HepG2 (cell line): ENCODE results near the gene KAZN. TPM values are rescaled to one million over a fixed set of nuclear protein-coding genes. Genes with fewer than 3 reads are reported as not detected.

Experiments
- ATAC-seq: fragments of 200-7000 bp; cut with Tn5 transposase; 3 replicates; pipeline ENCODE4 v1.9.1; 2020; ENCODE audit warnings: mild to moderate bottlenecking, moderate library complexity
- BruUV-seq: library from RNA; stranded (reverse); fragments of 400-500 nt; replicated peaks from 2 replicates; lab custom pipeline; 2021; lab: Mats Ljungman, UMichigan
- CTCF ChIA-PET: fragments of 300-600 bp; formaldehyde crosslinking; extraction: SDS; loops from one replicate; lab custom pipeline; 2021; ENCODE audit warnings: low total read pairs, inconsistent platforms, low intra/inter-chr PET ratio; lab: Yijun Ruan, JAX
- POLR2A ChIA-PET: fragments of 350-600 bp; sonication (Branson Sonifier 250); formaldehyde crosslinking; loops from one replicate; lab custom pipeline; 2020; ENCODE audit warnings: antibody characterized with exemption, inconsistent platforms; lab: Yijun Ruan, JAX
- DNase-seq: peaks from one replicate; pipeline ENCODE4 v3.0.0-alpha.2; 2015; ENCODE audit warnings: low spot score
- FAIRE-seq: peaks from 3 replicates; lab custom pipeline; 2011; peaks lifted over from hg19 to GRCh38; lab: Jason Lieb, UNC
- H2AFZ ChIP-seq: one replicate; pipeline ENCODE4 v1.6.1; 2011; ENCODE audit warnings: low read length, inconsistent platforms
- H3K27ac ChIP-seq: fragments of 300-600 bp; 3 replicates; pipeline ENCODE4 v1.8.0; 2011; ENCODE audit warnings: mixed run types, mild to moderate bottlenecking, mixed read lengths, low read length, inconsistent platforms; ENCODE audit not compliant: insufficient read depth; ENCODE audit errors: extremely low read length
- H3K27me3 ChIP-seq, 2 experiments: fragments of 200-600 bp in 1 of 2; 2 replicates in 1 of 2; 3 replicates in 1 of 2; pipeline versions ENCODE4 v1.6.0 to v1.8.0; 2011; ENCODE audit warnings: low read length in 2 of 2, mild to moderate bottlenecking in 2 of 2, moderate library complexity in 2 of 2, inconsistent platforms in 1 of 2; ENCODE audit not compliant: insufficient read depth in 2 of 2, control insufficient read depth in 1 of 2
- H3K36me3 ChIP-seq, 2 experiments: fragments of 200-600 bp in 1 of 2; replicated peaks in 1 of 2; 2 replicates in 1 of 2; 3 replicates in 1 of 2; pipeline versions ENCODE4 v1.5.1 to v1.8.0; 2011; ENCODE audit warnings: low read length in 2 of 2, inconsistent platforms in 1 of 2; ENCODE audit not compliant: insufficient read depth in 2 of 2, control insufficient read depth in 1 of 2
- H3K4me1 ChIP-seq: 2 replicates; pipeline ENCODE4 v1.5.1; 2012; ENCODE audit warnings: low read length, inconsistent platforms; ENCODE audit not compliant: insufficient read depth
- H3K4me2 ChIP-seq: 2 replicates; pipeline ENCODE4 v1.6.0; 2011; ENCODE audit warnings: low read depth, low read length, inconsistent platforms
- H3K4me3 ChIP-seq, 3 experiments: fragments of 200-600 bp in 1 of 3; sonication (generic), shearing (Covaris generic) in 1 of 3; replicated peaks in 1 of 3; 2 replicates each; pipeline ENCODE4 v1.5.1; 2011 to 2016; ENCODE audit warnings: low read length in 3 of 3, inconsistent platforms in 2 of 3, low read depth in 2 of 3, mild to moderate bottlenecking in 2 of 3, control low read depth in 1 of 3, mixed read lengths in 1 of 3; ENCODE audit not compliant: insufficient read depth in 1 of 3
- H3K79me2 ChIP-seq: one replicate; pipeline ENCODE4 v1.6.1; 2011; ENCODE audit warnings: low read length, inconsistent platforms; ENCODE audit not compliant: insufficient read depth
- H3K9ac ChIP-seq: 2 replicates; pipeline ENCODE4 v1.6.0; 2011; ENCODE audit warnings: mild to moderate bottlenecking, low read depth, low read length, inconsistent platforms; ENCODE audit not compliant: insufficient read depth
- H3K9me3 ChIP-seq: 2 replicates; pipeline ENCODE4 v1.5.1; 2012; ENCODE audit warnings: mild to moderate bottlenecking, low read length
- H4K20me1 ChIP-seq: 2 replicates; pipeline ENCODE4 v1.6.0; 2011; ENCODE audit warnings: inconsistent platforms, mild to moderate bottlenecking, low read length, moderate library complexity; ENCODE audit not compliant: insufficient read depth
- FLYWCH1 ChIP-seq: sonication (generic); formaldehyde crosslinking; IDR thresholded peaks from 2 replicates; pipeline ENCODE4 v1.8.1; 2023; ENCODE audit warnings: mild to moderate bottlenecking, missing genetic modification reagents
- HOXA3 ChIP-seq: sonication (generic); formaldehyde crosslinking; IDR thresholded peaks from 2 replicates; pipeline ENCODE4 v1.5.0; 2020; ENCODE audit warnings: missing genetic modification reagents
- JUN ChIP-seq: sonication (generic); formaldehyde crosslinking; IDR thresholded peaks from 2 replicates; pipeline ENCODE4 v1.4.0; 2020; ENCODE audit warnings: mild to moderate bottlenecking, missing genetic modification reagents
- PITX1 ChIP-seq: sonication (generic); formaldehyde crosslinking; IDR thresholded peaks from 2 replicates; pipeline ENCODE4 v1.5.1; 2020; ENCODE audit warnings: mild to moderate bottlenecking, missing genetic modification reagents
- TBX2 ChIP-seq: sonication (generic); formaldehyde crosslinking; IDR thresholded peaks from 2 replicates; pipeline ENCODE4 v1.5.0; 2020; ENCODE audit warnings: missing genetic modification reagents, mild to moderate bottlenecking, borderline replicate concordance
- ZNF407 ChIP-seq: sonication (generic); formaldehyde crosslinking; IDR thresholded peaks from one replicate; pipeline ENCODE4 v1.5.1; 2020; ENCODE audit warnings: mild to moderate bottlenecking, missing genetic modification reagents; ENCODE audit errors: not compliant biosample characterization
- ZNF451 ChIP-seq: sonication (generic); formaldehyde crosslinking; IDR thresholded peaks from 2 replicates; pipeline ENCODE4 v1.5.0; 2020; ENCODE audit warnings: mild to moderate bottlenecking, missing genetic modification reagents
- WGBS: methylation state at CpG from one replicate; pipeline ENCODE4 v1.1.6; 2017; ENCODE audit warnings: low lambda C conversion rate; 5-methylcytosine and 5-hydroxymethylcytosine counted together
- in situ Hi-C: cut with HindIII; loops from 2 replicates; pipeline ENCODE4 v1.10.0; 2017; ENCODE audit warnings: low pct_unique_long_range_greater_than_20kb; ENCODE audit not compliant: extremely low pct_ligation_motif_present
- intact Hi-C: fragments of 100-400 bp; cut with micrococcal nuclease; formaldehyde crosslinking; loops from one replicate; pipeline ENCODE4 v1.10.0; 2022; ENCODE audit not compliant: unreplicated experiment
- polyA plus RNA-seq, 8 experiments: library from polyadenylated mRNA; depleted of rRNA in 3 of 8; stranded (reverse) in 7 of 8; unstranded in 1 of 8; fragments of >200 nt; fragmentation: Illumina TruSeq in 4 of 8; extraction: Trizol in 4 of 8; gene quantifications; 2 replicates each; pipeline versions ENCODE4 v1.2.1 to v1.2.3, GENCODE V29; 2011 to 2016; ENCODE audit warnings: low read depth in 4 of 8, missing spikeins in 1 of 8, mixed read lengths in 1 of 8; ENCODE audit not compliant: insufficient read depth in 1 of 8
- total RNA-seq, 5 experiments: library from RNA; depleted of rRNA; stranded (reverse); fragments of >200 nt; fragmentation: Illumina TruSeq; extraction: Trizol; gene quantifications; 2 replicates each; pipeline ENCODE4 v1.2.3, GENCODE V29; 2016; ENCODE audit warnings: low read depth in 1 of 5
- TF ChIP-seq, protein P1 (sequence below): IDR thresholded peaks from 2 replicates; pipeline ENCODE4 v1.6.1; 2016; ENCODE audit warnings: missing compliant biosample characterization, missing genetic modification reagents, borderline replicate concordance
- TF ChIP-seq, protein P2 (sequence below): sonication (generic); formaldehyde crosslinking; IDR thresholded peaks from 2 replicates; pipeline ENCODE4 v1.4.0; 2020; ENCODE audit warnings: missing genetic modification reagents

Gene KAZN
- total and polyA plus RNA-seq, 2 of the 13 experiments (the other 11 are each of a cell fraction or from before 2014, with no cell fraction given): 10.4 to 13.5 TPM

GRCh38 chr1:14597343-14598006 is 1.0 kb upstream of the KAZN start (continued):
- no peak for TF ChIP-seq ZNF407 (CRISPR knock-in tag)

- no peak for DNase-seq
- H3K4me1 ChIP-seq: no peaks in the 10 kb centered on the region
- FAIRE-seq: no peak
- no peak overlapping the region for H3K4me2 ChIP-seq
- ChIA-PET POLR2A (no interaction called here), CTCF (no interaction called here)
- H3K27ac ChIP-seq: no peak overlapping the region
- intact Hi-C loops: no loop called here
- H3K9me3 ChIP-seq: no peaks in the 10 kb centered on the region
- no peak overlapping the region for H3K9ac ChIP-seq
- BruUV-seq: no TSS peak
- H2AFZ ChIP-seq: no peak overlapping the region
- no peaks in the 10 kb centered on the region for H4K20me1 ChIP-seq
- H3K36me3 ChIP-seq: no peaks in the 10 kb centered on the region
- ATAC-seq: no peak
- in situ Hi-C loops: no loop called here
- H3K4me3 ChIP-seq: no peak overlapping the region
- 38% methylated on average over 18 of the region's 26 CpGs for WGBS
- H3K79me2 ChIP-seq: no peaks in the 10 kb centered on the region
- H3K27me3 ChIP-seq: peaks cover 2 to 41% of the 10 kb centered on the region in 2 experiments; a peak in 4 of 5 replicates
- TF ChIP-seq HOXA3 (CRISPR knock-in tag) (no peak), PITX1 (CRISPR knock-in tag) (no peak), JUN (no peak), FLYWCH1 (CRISPR knock-in tag) (no peak), ZNF451 (CRISPR knock-in tag) (no peak), TBX2 (CRISPR knock-in tag) (no peak)
- TF ChIP-seq, protein P1, sequence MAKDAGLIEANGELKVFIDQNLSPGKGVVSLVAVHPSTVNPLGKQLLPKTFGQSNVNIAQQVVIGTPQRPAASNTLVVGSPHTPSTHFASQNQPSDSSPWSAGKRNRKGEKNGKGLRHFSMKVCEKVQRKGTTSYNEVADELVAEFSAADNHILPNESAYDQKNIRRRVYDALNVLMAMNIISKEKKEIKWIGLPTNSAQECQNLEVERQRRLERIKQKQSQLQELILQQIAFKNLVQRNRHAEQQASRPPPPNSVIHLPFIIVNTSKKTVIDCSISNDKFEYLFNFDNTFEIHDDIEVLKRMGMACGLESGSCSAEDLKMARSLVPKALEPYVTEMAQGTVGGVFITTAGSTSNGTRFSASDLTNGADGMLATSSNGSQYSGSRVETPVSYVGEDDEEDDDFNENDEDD: no peak
- TF ChIP-seq, protein P2, sequence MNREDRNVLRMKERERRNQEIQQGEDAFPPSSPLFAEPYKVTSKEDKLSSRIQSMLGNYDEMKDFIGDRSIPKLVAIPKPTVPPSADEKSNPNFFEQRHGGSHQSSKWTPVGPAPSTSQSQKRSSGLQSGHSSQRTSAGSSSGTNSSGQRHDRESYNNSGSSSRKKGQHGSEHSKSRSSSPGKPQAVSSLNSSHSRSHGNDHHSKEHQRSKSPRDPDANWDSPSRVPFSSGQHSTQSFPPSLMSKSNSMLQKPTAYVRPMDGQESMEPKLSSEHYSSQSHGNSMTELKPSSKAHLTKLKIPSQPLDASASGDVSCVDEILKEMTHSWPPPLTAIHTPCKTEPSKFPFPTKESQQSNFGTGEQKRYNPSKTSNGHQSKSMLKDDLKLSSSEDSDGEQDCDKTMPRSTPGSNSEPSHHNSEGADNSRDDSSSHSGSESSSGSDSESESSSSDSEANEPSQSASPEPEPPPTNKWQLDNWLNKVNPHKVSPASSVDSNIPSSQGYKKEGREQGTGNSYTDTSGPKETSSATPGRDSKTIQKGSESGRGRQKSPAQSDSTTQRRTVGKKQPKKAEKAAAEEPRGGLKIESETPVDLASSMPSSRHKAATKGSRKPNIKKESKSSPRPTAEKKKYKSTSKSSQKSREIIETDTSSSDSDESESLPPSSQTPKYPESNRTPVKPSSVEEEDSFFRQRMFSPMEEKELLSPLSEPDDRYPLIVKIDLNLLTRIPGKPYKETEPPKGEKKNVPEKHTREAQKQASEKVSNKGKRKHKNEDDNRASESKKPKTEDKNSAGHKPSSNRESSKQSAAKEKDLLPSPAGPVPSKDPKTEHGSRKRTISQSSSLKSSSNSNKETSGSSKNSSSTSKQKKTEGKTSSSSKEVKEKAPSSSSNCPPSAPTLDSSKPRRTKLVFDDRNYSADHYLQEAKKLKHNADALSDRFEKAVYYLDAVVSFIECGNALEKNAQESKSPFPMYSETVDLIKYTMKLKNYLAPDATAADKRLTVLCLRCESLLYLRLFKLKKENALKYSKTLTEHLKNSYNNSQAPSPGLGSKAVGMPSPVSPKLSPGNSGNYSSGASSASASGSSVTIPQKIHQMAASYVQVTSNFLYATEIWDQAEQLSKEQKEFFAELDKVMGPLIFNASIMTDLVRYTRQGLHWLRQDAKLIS: no peak
Measured at GRCh38 chr1:14598007-14598497, 433 bp upstream of the KAZN start.
